Measurements from ENCODE around the gene ASCC3. TPM values are rescaled to one million over a fixed set of nuclear protein-coding genes. Genes with fewer than 3 reads are reported as not detected.

The ASCC3 gene
- total RNA-seq, 1 donor from 2014 or later, result 59.3 TPM

- DNase-seq (ENCODE audit: low read depth), result no peak
Measured at GRCh38 chr6:100467129-100468015, 413.8 kb downstream of the ASCC3 start.

DNA sequence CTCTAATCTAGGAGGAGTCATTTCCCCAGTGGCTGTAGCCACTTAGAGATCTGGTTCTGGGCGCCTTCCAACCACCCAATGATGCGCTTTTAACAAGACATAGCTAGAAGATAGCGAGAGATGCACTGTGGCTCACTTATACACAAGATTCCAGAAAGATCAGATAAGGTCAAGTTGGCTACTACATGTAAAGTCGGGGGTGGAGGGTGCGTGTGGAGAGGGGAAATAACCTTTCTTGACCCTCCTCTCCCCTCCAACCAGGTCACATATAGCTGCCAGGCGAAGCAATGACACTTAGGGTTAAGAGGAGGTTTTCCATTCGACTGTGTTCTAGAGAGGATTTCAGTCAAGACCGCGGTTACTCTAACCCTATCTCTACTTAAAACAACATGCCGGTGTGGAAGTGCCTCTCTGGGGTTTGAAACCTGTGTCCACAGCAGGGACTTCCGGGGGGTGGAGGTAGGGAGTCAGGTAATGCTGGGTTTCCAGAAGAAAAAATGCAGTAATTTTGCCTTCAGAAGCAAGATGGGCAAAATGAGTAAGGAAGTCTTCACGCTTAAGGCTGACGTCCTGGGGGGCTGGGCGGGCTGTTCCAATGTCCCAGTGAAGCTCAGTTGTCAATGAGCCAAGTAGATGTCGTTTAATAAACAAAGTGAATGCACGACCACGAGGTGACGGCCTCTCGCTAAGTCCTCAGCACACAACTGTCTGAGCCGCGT, 414.6 kb downstream of the ASCC3 start:
- no peak for DNase-seq (ENCODE audit: low read depth)

DNA sequence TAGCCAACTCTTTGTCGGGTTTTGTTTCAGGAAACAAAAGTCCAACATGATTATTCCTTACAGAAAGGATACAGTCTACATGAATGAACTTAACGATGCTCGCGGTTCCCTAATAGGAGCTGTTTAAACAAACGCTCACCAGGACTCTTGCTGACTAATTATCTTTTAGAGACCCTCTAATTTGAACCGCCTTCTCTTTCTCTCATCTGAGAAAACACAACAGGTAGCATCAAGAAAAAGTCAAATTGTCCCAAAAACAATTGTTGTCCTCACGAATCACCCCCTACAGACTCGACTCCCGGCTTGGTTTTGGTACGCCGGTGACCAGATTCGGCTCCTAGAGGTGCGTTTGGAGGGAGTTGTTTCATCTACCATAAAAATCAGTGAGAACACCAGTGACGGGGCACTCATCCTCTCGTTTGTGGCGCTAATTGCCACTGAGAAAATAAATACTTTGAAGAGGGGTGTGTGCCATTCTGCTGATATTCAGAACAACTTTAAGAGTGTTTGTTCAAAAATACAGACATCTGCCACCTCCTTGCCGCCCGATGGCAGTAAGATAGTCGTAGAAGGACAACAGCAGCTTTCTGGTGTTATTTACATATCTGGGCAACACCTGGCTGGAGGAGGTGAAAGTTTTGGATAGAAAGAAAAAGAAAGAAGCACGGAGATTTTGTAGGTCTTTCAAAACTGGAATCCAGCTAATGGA, 415.3 kb downstream of the ASCC3 start:
- DNase-seq (ENCODE audit: low read depth), result no peak

DNA sequence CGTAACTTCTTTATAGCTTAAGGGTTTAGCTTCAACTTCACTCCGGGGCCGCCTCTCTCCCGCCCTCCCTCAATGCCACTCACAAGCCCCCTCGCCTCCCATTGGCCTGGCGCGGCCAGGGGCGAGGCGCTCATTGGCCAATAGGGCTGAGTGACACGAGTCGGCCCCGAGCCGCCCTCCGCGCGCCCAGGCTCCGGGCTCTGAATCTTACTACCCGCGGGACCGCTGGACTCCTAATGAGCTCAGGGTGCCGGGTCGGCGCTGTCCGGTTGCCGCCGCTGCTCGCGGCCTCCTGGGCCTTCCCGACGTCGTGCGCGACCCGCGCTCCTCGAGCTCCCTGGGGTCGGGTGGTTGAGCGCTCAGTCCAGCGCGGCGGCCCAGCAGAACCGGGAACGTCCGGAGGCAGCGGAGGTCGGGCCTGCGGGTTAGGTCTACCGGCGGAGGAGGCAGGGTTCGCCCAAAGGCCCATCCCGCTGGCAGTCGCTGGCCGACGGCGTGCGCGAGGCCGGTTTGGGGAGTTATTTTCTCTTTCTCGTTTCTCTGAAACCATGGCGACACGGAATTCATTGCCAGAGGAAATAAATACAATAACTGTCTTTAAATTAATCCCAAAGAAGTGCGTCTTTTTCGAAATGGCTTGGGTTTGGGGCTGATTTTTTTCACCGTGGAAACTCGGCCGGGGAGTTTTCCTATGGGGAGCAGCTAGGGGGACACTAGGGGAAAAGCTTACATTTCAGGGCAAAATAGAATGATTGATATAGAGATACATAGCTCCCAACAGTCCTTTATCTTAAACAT, 416.0 kb downstream of the ASCC3 start, which contains the start of gene SIM1:
TSS of gene SIM1 (minus strand) at position 19 of the 798 bp plus-strand sequence. CDS start 1,453 bp downstream, outside the sequence.
- DNase-seq (ENCODE audit: low read depth), result peak; percentile 98

GRCh38 chr6:100464162-100464851, 416.8 kb downstream of the ASCC3 start:
- DNase-seq (ENCODE audit: low read depth), result peak; percentile 58

DNA sequence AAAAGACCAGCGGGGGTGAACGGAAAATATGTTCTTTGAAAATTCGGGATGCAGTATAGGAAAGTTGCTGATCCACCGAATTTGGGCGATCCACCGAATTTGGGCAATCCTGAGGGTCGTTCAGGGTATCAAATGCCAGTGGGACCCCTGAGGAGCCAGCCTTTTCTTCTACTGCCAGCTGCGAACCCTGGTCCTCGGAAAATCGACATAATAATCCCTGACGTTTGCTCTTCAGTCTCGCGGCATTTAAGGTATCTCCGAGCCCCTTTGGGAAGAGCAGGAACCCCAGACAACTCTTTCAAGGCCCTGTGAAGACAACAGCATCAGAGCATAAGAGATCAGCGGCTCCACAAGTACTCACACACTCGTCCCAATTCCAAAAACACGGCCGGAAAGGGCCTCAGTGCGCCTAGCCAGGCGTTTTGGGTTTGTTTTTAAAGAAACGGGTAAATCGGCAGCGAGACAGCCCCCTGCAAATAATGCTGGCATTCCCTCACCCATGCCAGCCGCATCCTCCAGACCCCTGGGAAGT, 417.4 kb downstream of the ASCC3 start:
- peak; percentile 63 for DNase-seq (ENCODE audit: low read depth)

GRCh38 chr6:100462706-100463629, 418.2 kb downstream of the ASCC3 start:
- peak; percentile 38 for DNase-seq (ENCODE audit: low read depth)

- peak; percentile 29 for DNase-seq (ENCODE audit: low read depth)
Measured at GRCh38 chr6:100461917-100462705, 419.0 kb downstream of the ASCC3 start.

DNA sequence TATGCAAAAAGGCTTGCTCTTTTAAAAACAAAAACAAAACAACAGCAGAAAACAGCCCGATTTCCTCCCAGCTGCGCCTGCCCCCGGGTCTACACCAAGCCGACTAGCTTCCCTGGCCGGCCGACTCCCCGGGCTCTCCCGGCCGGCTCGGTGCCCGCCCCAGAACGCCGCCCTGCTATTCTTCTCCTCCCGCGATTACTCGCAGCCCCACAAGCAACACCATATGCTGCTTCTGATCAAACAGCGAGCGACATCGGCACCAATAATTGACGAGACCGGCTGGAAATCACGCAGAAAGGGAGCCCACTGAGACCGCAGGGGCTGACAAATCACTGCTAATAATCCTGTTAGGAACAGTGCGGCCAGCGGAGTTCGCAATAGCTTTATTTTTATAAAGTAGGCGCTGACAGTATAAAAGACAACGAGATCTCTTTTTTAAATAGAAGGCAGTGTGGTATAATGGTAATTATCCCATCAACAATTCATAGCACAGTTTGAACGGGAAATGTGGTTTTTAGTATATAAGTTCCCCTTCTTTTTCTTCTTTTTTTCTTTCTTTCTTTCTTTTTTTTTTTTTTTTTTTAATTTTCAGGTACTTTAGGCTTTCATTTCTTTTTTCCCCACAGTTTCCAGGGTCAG, 419.7 kb downstream of the ASCC3 start:
- DNase-seq (ENCODE audit: low read depth), result peak; percentile 77

DNA sequence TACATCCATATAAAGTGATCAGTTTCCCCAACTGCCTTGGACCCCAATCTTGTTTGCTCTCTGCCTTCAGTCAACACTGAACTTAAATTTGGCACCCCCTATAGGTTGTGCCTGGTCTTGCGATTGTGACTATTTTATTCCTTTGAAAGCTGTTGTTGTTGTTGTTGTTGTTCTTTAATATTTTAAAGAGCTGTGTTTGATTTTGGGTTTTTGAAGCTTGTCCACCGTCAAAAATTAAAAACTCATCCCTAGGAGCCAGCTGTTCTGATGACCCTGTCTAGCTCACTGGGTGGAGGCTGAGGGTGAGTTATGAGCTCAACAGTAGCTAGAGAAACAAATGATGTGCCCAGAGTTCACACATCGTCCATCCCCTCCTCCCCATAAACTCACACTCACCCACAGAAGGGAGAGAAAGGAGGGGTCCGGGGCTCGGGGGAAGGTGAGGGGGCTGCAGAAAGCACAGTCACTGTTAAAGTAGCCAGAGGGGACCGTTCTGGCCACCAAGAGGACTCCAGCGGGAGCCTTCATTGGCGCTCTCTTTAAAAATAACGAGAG, 420.4 kb downstream of the ASCC3 start:
- DNase-seq (ENCODE audit: low read depth), result peak; percentile 69

DNA sequence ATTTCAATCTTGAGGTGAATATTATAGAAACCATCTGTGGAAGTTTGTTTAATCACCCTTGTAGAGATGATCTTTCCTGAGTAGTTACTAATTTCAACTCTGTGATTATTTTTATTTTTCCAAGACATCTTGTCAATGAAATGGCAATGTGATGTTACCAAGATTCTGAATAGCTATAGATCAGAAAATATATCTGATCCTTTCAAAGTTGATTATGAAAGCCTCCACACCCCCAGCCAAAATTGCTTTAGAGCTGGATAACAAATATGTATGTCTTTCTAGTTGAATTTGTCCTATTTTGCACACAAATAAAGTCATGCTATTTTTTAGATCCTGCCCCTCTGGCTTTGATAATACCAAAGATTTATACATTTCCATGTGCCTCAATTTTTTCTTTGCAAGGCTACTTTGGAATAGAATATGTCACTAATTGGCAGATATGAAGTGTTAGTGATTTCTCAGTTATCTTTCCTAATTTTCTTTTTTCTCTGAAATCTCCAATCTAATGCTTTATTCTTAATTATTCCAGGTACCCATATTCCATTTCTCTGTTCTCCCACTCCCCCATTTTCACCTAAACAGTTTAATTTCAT, 421.4 kb downstream of the ASCC3 start:
- no peak for DNase-seq (ENCODE audit: low read depth)

GRCh38 chr6:100458841-100459591, 422.1 kb downstream of the ASCC3 start:
- DNase-seq (ENCODE audit: low read depth), result no peak

Measured in myocyte (in vitro differentiated cells).